ENCODE measurements around the gene C5orf58. TPM values are rescaled to one million over a fixed set of nuclear protein-coding genes. Genes with fewer than 3 reads are reported as not detected.

Gene C5orf58
- total and polyA plus RNA-seq, 12 donors = 0.39 to 0.80 TPM; not detected in 10

DNA sequence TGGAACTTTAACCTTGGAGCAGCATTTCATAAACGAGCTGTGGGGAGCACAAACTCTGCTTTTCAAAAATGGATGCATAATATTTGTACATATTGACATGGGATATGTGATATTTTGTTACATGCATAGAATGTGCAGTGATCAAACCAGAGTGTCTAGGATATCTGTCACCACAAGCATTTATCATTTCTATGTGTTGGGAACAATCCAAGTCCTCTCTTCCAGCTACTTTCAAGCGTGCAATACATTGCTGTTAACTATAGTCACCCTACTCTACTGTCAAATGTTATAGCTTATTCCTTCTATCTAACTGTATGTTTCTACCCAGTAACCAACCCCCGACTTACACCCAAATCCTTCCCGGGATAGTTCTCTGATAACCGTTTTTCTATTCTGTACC is 15.0 kb upstream of the C5orf58 start:
- intact Hi-C loops (cut with DNase I) = no loop called here
- H3K4me3 ChIP-seq = no peak overlapping the region

DNA sequence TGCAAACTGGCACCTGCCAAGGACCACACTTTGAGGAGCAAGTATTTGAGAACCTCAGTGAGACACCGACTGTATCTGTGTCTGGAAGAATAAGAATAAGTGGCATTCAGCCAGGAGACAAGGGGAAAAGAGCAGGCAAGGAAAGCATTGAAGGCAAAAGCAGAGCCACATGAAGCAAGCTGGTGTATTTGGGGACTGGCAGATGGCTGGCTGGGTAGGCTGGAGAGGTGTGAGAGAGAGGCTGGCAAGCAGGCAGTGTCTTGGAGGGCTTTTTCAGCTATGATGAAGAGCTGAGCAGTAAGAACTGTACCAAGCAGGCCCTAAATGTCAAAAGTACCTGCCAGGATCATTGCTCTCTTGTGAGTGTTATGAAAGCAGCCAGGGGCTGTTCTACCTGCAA is 14.1 kb upstream of the C5orf58 start:
- Histone ChIP-seq H3K4me3 (no peak overlapping the region), H3K36me3 (replicated peaks in 1 of 2) (no peaks in the 10 kb centered on the region), H3K4me1 (replicated peaks in 1 of 2) (peaks cover 0 to 4% of the 10 kb centered on the region in 2 donors), H3K27me3 (no peaks in the 10 kb centered on the region), H3K9me3 (replicated peaks in 1 of 3) (no peaks in the 10 kb centered on the region), H3K27ac (no peak overlapping the region)
- intact Hi-C loops (cut with DNase I) = no loop called here
- TF ChIP-seq POLR2A (IDR thresholded peaks at IDR 0.05) = no peak
- TF ChIP-seq, protein P1, sequence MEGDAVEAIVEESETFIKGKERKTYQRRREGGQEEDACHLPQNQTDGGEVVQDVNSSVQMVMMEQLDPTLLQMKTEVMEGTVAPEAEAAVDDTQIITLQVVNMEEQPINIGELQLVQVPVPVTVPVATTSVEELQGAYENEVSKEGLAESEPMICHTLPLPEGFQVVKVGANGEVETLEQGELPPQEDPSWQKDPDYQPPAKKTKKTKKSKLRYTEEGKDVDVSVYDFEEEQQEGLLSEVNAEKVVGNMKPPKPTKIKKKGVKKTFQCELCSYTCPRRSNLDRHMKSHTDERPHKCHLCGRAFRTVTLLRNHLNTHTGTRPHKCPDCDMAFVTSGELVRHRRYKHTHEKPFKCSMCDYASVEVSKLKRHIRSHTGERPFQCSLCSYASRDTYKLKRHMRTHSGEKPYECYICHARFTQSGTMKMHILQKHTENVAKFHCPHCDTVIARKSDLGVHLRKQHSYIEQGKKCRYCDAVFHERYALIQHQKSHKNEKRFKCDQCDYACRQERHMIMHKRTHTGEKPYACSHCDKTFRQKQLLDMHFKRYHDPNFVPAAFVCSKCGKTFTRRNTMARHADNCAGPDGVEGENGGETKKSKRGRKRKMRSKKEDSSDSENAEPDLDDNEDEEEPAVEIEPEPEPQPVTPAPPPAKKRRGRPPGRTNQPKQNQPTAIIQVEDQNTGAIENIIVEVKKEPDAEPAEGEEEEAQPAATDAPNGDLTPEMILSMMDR (IDR thresholded peaks at IDR 0.05) = no peak
- WGBS, 4 donors = 58 to 65% (median 60%) methylated on average over 1 of the region's 1 CpG
- DNase-seq = no peak

More for the DNA sequence above, 15.0 kb upstream of the C5orf58 start:
- WGBS, 4 donors = 71 to 81% (median 79%) methylated on average over 5 of the region's 5 CpGs
- TF ChIP-seq, protein P1 (IDR thresholded peaks at IDR 0.05) = no peak
- no peak for TF ChIP-seq POLR2A (IDR thresholded peaks at IDR 0.05)
- no peak for DNase-seq
- Histone ChIP-seq H3K9me3 (replicated peaks in 1 of 3) (no peaks in the 10 kb centered on the region), H3K27me3 (no peaks in the 10 kb centered on the region), H3K36me3 (replicated peaks in 1 of 2) (no peaks in the 10 kb centered on the region), H3K4me1 (replicated peaks in 1 of 2) (peaks cover 0 to 4% of the 10 kb centered on the region in 2 donors), H3K27ac (no peak overlapping the region)

DNA sequence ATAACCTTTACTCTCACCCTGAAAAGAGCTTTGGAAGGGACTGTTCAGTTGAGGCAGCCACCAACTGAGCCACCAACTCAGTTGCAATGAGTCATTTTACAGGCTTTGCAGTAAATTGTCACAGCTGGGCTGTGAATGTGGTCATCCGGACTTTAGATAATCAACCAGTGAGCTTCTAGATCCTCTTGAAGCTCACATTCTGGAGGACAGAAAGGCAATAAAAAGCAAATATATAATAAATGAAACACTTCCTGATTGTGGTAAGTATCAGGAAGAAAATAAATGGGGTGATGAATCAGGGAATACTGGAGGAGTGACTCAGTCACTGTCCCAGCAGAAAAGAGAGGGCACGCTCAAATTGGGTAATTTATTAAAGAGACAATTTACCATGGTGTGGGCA is 13.2 kb upstream of the C5orf58 start:
- intact Hi-C loops (cut with DNase I) = loop anchor here in 1 of 2 donors (5.0 kb wide), 1 partner anchor 208 kb away; no protein-coding TSS in a partner anchor

DNA sequence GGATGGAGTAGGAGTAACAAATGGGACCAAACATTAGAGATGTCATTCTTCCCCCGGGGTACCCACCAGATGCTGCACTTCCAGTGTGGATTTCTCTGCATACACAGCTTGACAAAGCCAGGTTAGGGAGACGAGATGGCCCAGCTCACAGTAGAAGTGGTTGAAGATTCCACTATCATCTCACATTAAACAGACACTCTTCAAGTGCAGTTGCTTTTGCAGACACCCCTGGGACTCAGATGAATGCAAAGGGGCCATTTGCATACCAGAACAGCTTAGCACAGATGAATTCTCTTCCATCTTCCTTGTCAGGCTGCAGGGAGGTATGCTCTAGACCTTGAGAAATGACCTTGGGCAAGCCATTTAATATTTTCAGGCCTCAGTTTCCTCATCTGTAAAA is 12.6 kb upstream of the C5orf58 start:
- H3K4me3 ChIP-seq = no peak overlapping the region
- H3K27ac ChIP-seq = no peak overlapping the region
- no peaks in the 10 kb centered on the region for H3K36me3 ChIP-seq (replicated peaks in 1 of 2)
- WGBS, 4 donors = 77 to 87% (median 81%) methylated on average over 2 of the region's 2 CpGs
- intact Hi-C loops (cut with DNase I) = loop anchor here in 1 of 2 donors (5.0 kb wide), 1 partner anchor 207 kb away; no protein-coding TSS in a partner anchor
- H3K4me1 ChIP-seq (replicated peaks in 1 of 2) = peaks cover 0 to 4% of the 10 kb centered on the region in 2 donors
- TF ChIP-seq POLR2A (IDR thresholded peaks at IDR 0.05) = no peak
- TF ChIP-seq, protein P1 (IDR thresholded peaks at IDR 0.05) = no peak
- no peak for DNase-seq
- no peaks in the 10 kb centered on the region for H3K9me3 ChIP-seq (replicated peaks in 1 of 3)
- H3K27me3 ChIP-seq = no peaks in the 10 kb centered on the region

More for the DNA sequence above, 13.2 kb upstream of the C5orf58 start:
- Histone ChIP-seq H3K9me3 (replicated peaks in 1 of 3) (no peaks in the 10 kb centered on the region), H3K27me3 (no peaks in the 10 kb centered on the region), H3K36me3 (replicated peaks in 1 of 2) (no peaks in the 10 kb centered on the region), H3K4me3 (no peak overlapping the region), H3K4me1 (replicated peaks in 1 of 2) (peaks cover 0 to 4% of the 10 kb centered on the region in 2 donors), H3K27ac (no peak overlapping the region)
- WGBS, 4 donors = 49 to 70% (median 53%) methylated on average over 2 of the region's 2 CpGs
- no peak for DNase-seq
- no peak for TF ChIP-seq POLR2A (IDR thresholded peaks at IDR 0.05)
- TF ChIP-seq, protein P1 (IDR thresholded peaks at IDR 0.05) = no peak

Measured in adrenal gland (tissue), 12 donors.